Parathyroid adenoma (tissue), 2 donors: Measurements from ENCODE around the gene HS3ST6.

Experiments
- H2AFZ ChIP-seq: fragments of 300-600 bp; sonication (generic); one replicate; pipeline ENCODE4 v1.7.0; 2017; ENCODE audit warnings: antibody characterized with exemption, mild to moderate bottlenecking
- H3K27ac ChIP-seq: fragments of 300-600 bp; sonication (generic); one replicate; pipeline ENCODE4 v1.7.0; 2017
- H3K27me3 ChIP-seq: fragments of 300-600 bp; sonication (generic); one replicate; pipeline ENCODE4 v1.7.0; 2017; ENCODE audit warnings: low read length; ENCODE audit not compliant: control insufficient read depth, insufficient read depth
- H3K36me3 ChIP-seq: fragments of 300-600 bp; sonication (generic); one replicate; pipeline ENCODE4 v1.7.0; 2017; ENCODE audit warnings: low read length; ENCODE audit not compliant: control insufficient read depth, insufficient read depth
- H3K4me1 ChIP-seq: fragments of 300-600 bp; sonication (generic); one replicate; pipeline ENCODE4 v1.7.0; 2017; ENCODE audit warnings: control low read depth
- H3K4me2 ChIP-seq: fragments of 300-600 bp; sonication (generic); one replicate; pipeline ENCODE4 v1.7.0; 2017; ENCODE audit warnings: low read length
- H3K4me3 ChIP-seq: fragments of 300-600 bp; sonication (generic); one replicate; pipeline ENCODE4 v1.7.0; 2017; ENCODE audit warnings: low read depth, low read length
- H3K79me2 ChIP-seq: fragments of 300-600 bp; sonication (generic); one replicate; pipeline ENCODE4 v1.7.0; 2017; ENCODE audit warnings: control low read depth
- H3K9ac ChIP-seq: fragments of 300-600 bp; sonication (generic); one replicate; pipeline ENCODE4 v1.7.0; 2017; ENCODE audit warnings: mild to moderate bottlenecking
- H3K9me3 ChIP-seq: fragments of 300-600 bp; sonication (generic); one replicate; pipeline ENCODE4 v1.7.0; 2017; ENCODE audit warnings: low read length; ENCODE audit not compliant: control insufficient read depth
- CTCF ChIP-seq: fragments of 300-600 bp; sonication (generic); IDR thresholded peaks from one replicate; pipeline ENCODE4 v1.7.0; 2017; ENCODE audit warnings: antibody characterized with exemption, mild to moderate bottlenecking
- donor health status: primary hyperparathyroidism.

HS3ST6 gene

GRCh38 chr16:1936945-1937479 is 18.8 kb upstream of the HS3ST6 start:
- H2AFZ ChIP-seq = no peak overlapping the region
- H3K79me2 ChIP-seq = no peaks in the 10 kb centered on the region
- no peak overlapping the region for H3K4me3 ChIP-seq
- TF ChIP-seq CTCF = no peak
- peaks cover 3% of the 10 kb centered on the region for H3K4me1 ChIP-seq
- no peaks in the 10 kb centered on the region for H3K36me3 ChIP-seq
- H3K9me3 ChIP-seq = no peaks in the 10 kb centered on the region
- no peak overlapping the region for H3K9ac ChIP-seq
- no peak overlapping the region for H3K27ac ChIP-seq
- no peaks in the 10 kb centered on the region for H3K27me3 ChIP-seq
- no peak overlapping the region for H3K4me2 ChIP-seq

GRCh38 chr16:1933097-1933661 is 15.0 kb upstream of the HS3ST6 start:
- no peak for TF ChIP-seq CTCF
- Histone ChIP-seq H3K36me3 (no peaks in the 10 kb centered on the region), H3K9me3 (no peaks in the 10 kb centered on the region), H3K4me1 (peaks cover 4% of the 10 kb centered on the region), H3K27ac (no peak overlapping the region), H3K4me2 (no peak overlapping the region), H2AFZ (no peak overlapping the region), H3K4me3 (no peak overlapping the region), H3K9ac (no peak overlapping the region), H3K27me3 (no peaks in the 10 kb centered on the region), H3K79me2 (no peaks in the 10 kb centered on the region)

GRCh38 chr16:1932050-1933028 is 14.1 kb upstream of the HS3ST6 start:
- no peaks in the 10 kb centered on the region for H3K9me3 ChIP-seq
- peaks cover 4% of the 10 kb centered on the region for H3K4me1 ChIP-seq
- TF ChIP-seq CTCF = no peak
- no peaks in the 10 kb centered on the region for H3K79me2 ChIP-seq
- no peak overlapping the region for H3K27ac ChIP-seq
- no peak overlapping the region for H3K4me2 ChIP-seq
- no peak overlapping the region for H3K9ac ChIP-seq
- H3K27me3 ChIP-seq = no peaks in the 10 kb centered on the region
- H3K4me3 ChIP-seq = no peak overlapping the region
- H2AFZ ChIP-seq = no peak overlapping the region
- no peaks in the 10 kb centered on the region for H3K36me3 ChIP-seq

GRCh38 chr16:1930338-1930720 is 12.1 kb upstream of the HS3ST6 start:
- H3K27ac ChIP-seq = no peak overlapping the region
- no peak overlapping the region for H2AFZ ChIP-seq
- no peaks in the 10 kb centered on the region for H3K27me3 ChIP-seq
- H3K9ac ChIP-seq = no peak overlapping the region
- no peak overlapping the region for H3K4me2 ChIP-seq
- no peaks in the 10 kb centered on the region for H3K9me3 ChIP-seq
- no peaks in the 10 kb centered on the region for H3K79me2 ChIP-seq
- H3K4me3 ChIP-seq = no peak overlapping the region
- no peak for TF ChIP-seq CTCF
- H3K4me1 ChIP-seq = peaks cover 4% of the 10 kb centered on the region
- no peaks in the 10 kb centered on the region for H3K36me3 ChIP-seq
